Activated CD4-positive, alpha-beta T cell treated with anti-CD3 and anti-CD28 coated beads for 1 hour (primary cell): ENCODE measurements around the gene NEURL4.

Source experiments
- DNase-seq: peaks from one replicate; pipeline ENCODE4 v3.0.0-alpha.2; 2020

Gene NEURL4

GRCh38 chr17:7295230-7296180 is 33.6 kb downstream of the NEURL4 start:
- no peak for DNase-seq

- peak; percentile 55 for DNase-seq
Observed at GRCh38 chr17:7294614-7295153, 34.5 kb downstream of the NEURL4 start, which contains the start of gene YBX2. TSS of gene YBX2 (minus strand) at chr17:7294639. CDS start at chr17:7294500, 139 bp downstream.

GRCh38 chr17:7293816-7294613 is 35.1 kb downstream of the NEURL4 start:
- no peak for DNase-seq

- no peak for DNase-seq
Observed at GRCh38 chr17:7293159-7293558, 36.0 kb downstream of the NEURL4 start.

GRCh38 chr17:7292729-7293128 is 36.4 kb downstream of the NEURL4 start:
- no peak for DNase-seq

- DNase-seq, result no peak
Observed at GRCh38 chr17:7292194-7292593, 36.9 kb downstream of the NEURL4 start.

- no peak for DNase-seq
Observed at GRCh38 chr17:7290685-7291084, 38.5 kb downstream of the NEURL4 start.

GRCh38 chr17:7290166-7290565 is 39.0 kb downstream of the NEURL4 start:
- no peak for DNase-seq

- DNase-seq, result no peak
Observed at GRCh38 chr17:7289256-7290032, 39.7 kb downstream of the NEURL4 start.

- no peak for DNase-seq
Observed at GRCh38 chr17:7285679-7286078, 43.5 kb downstream of the NEURL4 start.

GRCh38 chr17:7284911-7285310 is 44.2 kb downstream of the NEURL4 start:
- no peak for DNase-seq

GRCh38 chr17:7283471-7284216 is 45.5 kb downstream of the NEURL4 start:
- no peak for DNase-seq

- no peak for DNase-seq
Observed at GRCh38 chr17:7282752-7283321, 46.3 kb downstream of the NEURL4 start.

GRCh38 chr17:7281953-7282751 is 47.0 kb downstream of the NEURL4 start:
- no peak for DNase-seq

- peak; percentile 73 for DNase-seq
Observed at GRCh38 chr17:7281074-7281952, 47.8 kb downstream of the NEURL4 start, which contains the start of gene SLC2A4. TSS of gene SLC2A4 (plus strand) at chr17:7281718. CDS start at chr17:7281935, 217 bp downstream.

- peak; percentile 82 for DNase-seq
Observed at GRCh38 chr17:7280519-7281073, 48.5 kb downstream of the NEURL4 start.

- DNase-seq, result no peak
Observed at GRCh38 chr17:7279448-7279847, 49.7 kb downstream of the NEURL4 start.

- DNase-seq, result no peak
Observed at GRCh38 chr17:7266784-7267183, 62.4 kb downstream of the NEURL4 start.
